Measurements from ENCODE around the gene IL6ST.

DNA sequence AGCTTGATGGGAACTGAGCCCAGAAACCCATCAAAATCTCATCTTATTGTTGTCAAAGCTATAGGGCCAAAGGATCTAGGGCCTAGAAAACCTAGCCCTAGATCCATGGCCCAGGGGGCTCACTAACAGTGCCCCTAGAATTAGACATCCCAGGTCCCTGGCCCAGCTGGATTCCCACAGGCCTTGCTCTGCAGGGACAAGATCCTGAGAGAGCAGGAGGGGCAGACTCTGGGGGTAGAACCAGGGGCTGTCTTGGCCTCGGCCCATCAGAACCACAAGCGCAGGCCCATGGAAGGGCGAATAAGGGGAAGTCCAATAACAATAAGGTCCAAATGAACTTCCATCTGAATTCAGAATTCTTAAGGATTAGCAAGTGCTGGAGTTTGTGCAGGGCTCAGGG lies 69.6 kb downstream of the IL6ST start:
- TF ChIP-seq, protein P1, sequence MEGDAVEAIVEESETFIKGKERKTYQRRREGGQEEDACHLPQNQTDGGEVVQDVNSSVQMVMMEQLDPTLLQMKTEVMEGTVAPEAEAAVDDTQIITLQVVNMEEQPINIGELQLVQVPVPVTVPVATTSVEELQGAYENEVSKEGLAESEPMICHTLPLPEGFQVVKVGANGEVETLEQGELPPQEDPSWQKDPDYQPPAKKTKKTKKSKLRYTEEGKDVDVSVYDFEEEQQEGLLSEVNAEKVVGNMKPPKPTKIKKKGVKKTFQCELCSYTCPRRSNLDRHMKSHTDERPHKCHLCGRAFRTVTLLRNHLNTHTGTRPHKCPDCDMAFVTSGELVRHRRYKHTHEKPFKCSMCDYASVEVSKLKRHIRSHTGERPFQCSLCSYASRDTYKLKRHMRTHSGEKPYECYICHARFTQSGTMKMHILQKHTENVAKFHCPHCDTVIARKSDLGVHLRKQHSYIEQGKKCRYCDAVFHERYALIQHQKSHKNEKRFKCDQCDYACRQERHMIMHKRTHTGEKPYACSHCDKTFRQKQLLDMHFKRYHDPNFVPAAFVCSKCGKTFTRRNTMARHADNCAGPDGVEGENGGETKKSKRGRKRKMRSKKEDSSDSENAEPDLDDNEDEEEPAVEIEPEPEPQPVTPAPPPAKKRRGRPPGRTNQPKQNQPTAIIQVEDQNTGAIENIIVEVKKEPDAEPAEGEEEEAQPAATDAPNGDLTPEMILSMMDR (IDR thresholded peaks at IDR 0.05) = no peak
- TF ChIP-seq POLR2A (IDR thresholded peaks at IDR 0.05) = no peak
